ENCODE data around the gene NELL1.
"Not testable (repeated sequence)": the region's sequence is repeated elsewhere in the genome, so short reads cannot be mapped to it uniquely, and the experiment has no call there.

NELL1 gene

GRCh38 chr11:21257461-21257860 lies 588.1 kb downstream of the NELL1 start:
- no peak for DNase-seq

GRCh38 chr11:21258414-21258813 lies 589.0 kb downstream of the NELL1 start:
- no peak for DNase-seq

GRCh38 chr11:21260101-21260500 lies 590.7 kb downstream of the NELL1 start:
- DNase-seq = no peak

- DNase-seq = no peak
These were observed 593.6 kb downstream of the NELL1 start for GRCh38 chr11:21262992-21263391.

GRCh38 chr11:21264125-21264524 lies 594.7 kb downstream of the NELL1 start:
- DNase-seq = no peak

- DNase-seq = no peak
These were observed 598.6 kb downstream of the NELL1 start for GRCh38 chr11:21268036-21268435.

- not testable (repeated sequence) for DNase-seq
These were observed 602.8 kb downstream of the NELL1 start for GRCh38 chr11:21272139-21272538.

- no peak for DNase-seq
These were observed 609.5 kb downstream of the NELL1 start for GRCh38 chr11:21278840-21279239.

- no peak for DNase-seq
These were observed 615.7 kb downstream of the NELL1 start for GRCh38 chr11:21285104-21285503.

- no peak for DNase-seq
These were observed 620.3 kb downstream of the NELL1 start for GRCh38 chr11:21289686-21290085.

GRCh38 chr11:21295508-21295907 lies 626.1 kb downstream of the NELL1 start:
- no peak for DNase-seq

- no peak for DNase-seq
These were observed 632.6 kb downstream of the NELL1 start for GRCh38 chr11:21301981-21302380.

GRCh38 chr11:21306739-21307358 lies 637.5 kb downstream of the NELL1 start:
- no peak for DNase-seq

- DNase-seq = no peak
These were observed 638.5 kb downstream of the NELL1 start for GRCh38 chr11:21307874-21308273.

- no peak for DNase-seq
These were observed 647.2 kb downstream of the NELL1 start for GRCh38 chr11:21316591-21316990.

GRCh38 chr11:21321072-21321471 lies 651.7 kb downstream of the NELL1 start:
- DNase-seq = no peak

GRCh38 chr11:21321530-21321929 lies 652.1 kb downstream of the NELL1 start:
- no peak for DNase-seq

- DNase-seq = no peak
These were observed 654.2 kb downstream of the NELL1 start for GRCh38 chr11:21323617-21324016.

- no peak for DNase-seq
These were observed 673.8 kb downstream of the NELL1 start for GRCh38 chr11:21343204-21343603.

GRCh38 chr11:21346361-21346760 lies 677.0 kb downstream of the NELL1 start:
- no peak for DNase-seq

GRCh38 chr11:21350613-21351012 lies 681.2 kb downstream of the NELL1 start:
- DNase-seq = no peak

GRCh38 chr11:21353425-21353824 lies 684.0 kb downstream of the NELL1 start:
- no peak for DNase-seq

GRCh38 chr11:21364866-21365624 lies 695.7 kb downstream of the NELL1 start:
- DNase-seq = no peak

GRCh38 chr11:21369947-21370346 lies 700.6 kb downstream of the NELL1 start:
- DNase-seq = no peak

GRCh38 chr11:21371044-21371443 lies 701.7 kb downstream of the NELL1 start:
- no peak for DNase-seq
